NCI-H524 treated with DMSO at 0.1 percent for 48 hours (cell line): ENCODE results near the gene STK35.
"Not testable (repeated sequence)": the region's sequence is repeated elsewhere in the genome, so short reads cannot be mapped to it uniquely, and the experiment has no call there.

Source experiments
- DNase-seq: peaks from one replicate; lab custom pipeline; 2025; lab: John Stamatoyannopoulos, UW

Gene STK35

GRCh38 chr20:2183381-2183780, 81.8 kb downstream of the STK35 start:
- DNase-seq: no peak

- not testable (repeated sequence) for DNase-seq
Observed at GRCh38 chr20:2184933-2185332, 83.3 kb downstream of the STK35 start.

- DNase-seq: no peak
Observed at GRCh38 chr20:2195614-2196013, 94.0 kb downstream of the STK35 start.

- no peak for DNase-seq
Observed at GRCh38 chr20:2197166-2197565, 95.5 kb downstream of the STK35 start.
